GM11168 (cell line): ENCODE results near the gene EVX1.

Source experiments
- in situ Hi-C: fragments of 300-500 bp; cut with MboI; formaldehyde crosslinking; loops from one replicate; pipeline ENCODE4 v1.12.0; 2022; ENCODE audit warnings: low sequenced_read_pairs; ENCODE audit not compliant: unreplicated experiment

The EVX1 gene

DNA sequence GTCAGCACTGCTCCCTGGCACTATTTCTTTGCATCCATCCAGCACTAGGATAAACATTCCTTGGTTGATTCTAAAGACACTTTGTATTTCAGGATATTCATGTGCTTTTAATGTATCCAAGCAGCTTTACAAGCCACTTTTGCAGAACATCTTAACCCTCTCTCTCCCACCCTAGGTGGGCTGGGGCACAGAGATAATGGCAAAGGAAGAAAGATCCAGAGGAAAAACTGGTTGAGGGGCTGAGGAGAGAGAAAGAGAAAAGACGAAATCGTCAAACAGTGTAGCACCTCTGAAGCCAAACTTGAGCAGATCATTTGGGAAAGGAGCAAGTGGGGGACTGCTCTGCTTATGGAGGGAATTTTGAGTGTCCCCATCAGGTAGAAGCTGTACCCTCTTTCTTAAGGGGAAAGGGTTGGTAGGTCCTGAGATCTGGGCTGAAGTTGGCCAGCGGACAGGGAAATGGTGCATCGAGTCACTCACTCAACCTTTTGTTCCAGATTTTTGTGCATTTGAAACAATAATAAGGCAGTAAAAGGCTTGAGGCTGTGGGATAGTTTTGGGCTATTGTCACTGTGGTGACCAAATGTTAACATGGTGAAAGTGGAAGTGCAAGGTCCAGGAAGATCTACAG is 38.5 kb upstream of the EVX1 start:
- in situ Hi-C loops = loop anchor here (10.0 to 25.0 kb wide), 3 partner anchors 383 to 721 kb away; no protein-coding TSS in a partner anchor

DNA sequence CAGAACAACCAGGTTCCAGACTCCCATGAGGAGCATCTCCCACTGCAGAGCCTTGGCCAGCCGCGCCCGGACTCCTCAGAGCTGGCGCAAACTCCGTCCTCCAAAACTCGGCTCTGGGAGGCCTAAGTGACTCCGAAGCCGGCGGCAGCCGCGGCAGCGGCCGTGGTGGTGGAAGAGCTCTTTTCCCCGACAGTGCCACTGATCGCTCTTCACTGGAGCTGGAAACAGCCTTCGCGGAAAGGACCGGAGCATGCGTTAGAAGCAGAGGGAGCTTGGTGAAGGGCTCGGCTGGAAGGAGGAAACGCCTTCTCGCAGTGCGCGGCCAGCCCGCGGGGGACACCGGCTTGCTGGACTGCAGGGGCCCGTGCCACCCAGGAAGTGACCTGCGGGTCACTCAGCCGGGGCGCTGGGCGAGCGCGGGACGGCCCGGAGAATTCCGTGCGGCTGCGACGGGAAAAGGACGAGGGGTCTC is 37.7 kb upstream of the EVX1 start:
- in situ Hi-C loops = loop anchor here (10.0 to 25.0 kb wide), 3 partner anchors 382 to 720 kb away; no protein-coding TSS in a partner anchor

- in situ Hi-C loops = loop anchor here (10.0 to 25.0 kb wide), 3 partner anchors 382 to 719 kb away; no protein-coding TSS in a partner anchor
Measured at GRCh38 chr7:27205325-27206280, 37.0 kb upstream of the EVX1 start.

DNA sequence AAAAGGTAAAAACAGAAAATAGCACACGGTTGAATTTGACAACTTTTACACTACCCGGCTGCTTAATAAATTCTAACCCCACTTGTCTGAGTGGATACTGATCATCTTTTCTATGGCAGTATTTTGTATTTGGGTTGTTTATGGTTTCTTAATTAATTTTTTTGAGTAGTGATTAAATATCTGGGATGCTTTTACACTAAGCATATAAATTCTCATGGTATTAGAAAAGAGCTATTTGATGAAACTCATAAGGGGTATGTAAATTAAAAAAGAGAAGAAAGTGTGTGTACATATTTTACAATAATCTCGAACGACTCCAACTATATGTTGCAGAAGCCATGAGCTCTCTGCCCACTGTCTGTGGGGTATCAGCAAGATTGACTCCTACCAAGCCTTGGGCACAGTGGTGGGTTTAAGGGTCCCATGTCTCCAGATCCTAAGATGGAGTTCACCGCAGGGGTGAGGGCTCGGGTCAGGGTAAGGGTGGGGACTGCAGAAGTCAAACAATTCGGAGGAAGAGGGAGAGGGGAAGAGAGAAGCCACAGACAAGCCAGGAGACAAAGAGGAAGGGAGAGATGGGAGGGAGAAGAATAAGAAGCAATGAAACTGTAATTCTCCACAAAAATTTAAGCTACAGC is 35.1 kb upstream of the EVX1 start:
- in situ Hi-C loops = loop anchor here (10.0 to 25.0 kb wide), 3 partner anchors 380 to 717 kb away; no protein-coding TSS in a partner anchor

DNA sequence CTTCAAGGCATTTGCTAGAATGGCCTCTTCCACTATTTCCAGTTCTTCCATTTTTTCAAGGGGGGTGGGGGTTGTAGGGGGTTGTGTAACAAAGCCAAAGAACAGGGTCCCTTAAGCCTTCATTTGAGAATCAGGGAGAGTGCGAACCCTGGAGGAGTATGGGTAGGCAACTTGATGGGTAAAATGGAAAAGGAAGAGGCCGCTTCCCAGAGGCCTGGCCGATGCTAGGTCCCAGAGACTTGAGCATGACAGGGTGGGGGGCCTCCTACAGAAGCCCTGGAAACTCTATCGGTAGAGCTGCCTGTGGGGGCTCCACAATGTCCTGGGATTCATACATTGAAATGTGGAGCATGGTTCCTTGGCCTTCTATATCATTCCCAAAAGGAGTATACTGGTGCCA is 33.6 kb upstream of the EVX1 start:
- in situ Hi-C loops = loop anchor here (10.0 to 25.0 kb wide), 3 partner anchors 378 to 716 kb away; no protein-coding TSS in a partner anchor

DNA sequence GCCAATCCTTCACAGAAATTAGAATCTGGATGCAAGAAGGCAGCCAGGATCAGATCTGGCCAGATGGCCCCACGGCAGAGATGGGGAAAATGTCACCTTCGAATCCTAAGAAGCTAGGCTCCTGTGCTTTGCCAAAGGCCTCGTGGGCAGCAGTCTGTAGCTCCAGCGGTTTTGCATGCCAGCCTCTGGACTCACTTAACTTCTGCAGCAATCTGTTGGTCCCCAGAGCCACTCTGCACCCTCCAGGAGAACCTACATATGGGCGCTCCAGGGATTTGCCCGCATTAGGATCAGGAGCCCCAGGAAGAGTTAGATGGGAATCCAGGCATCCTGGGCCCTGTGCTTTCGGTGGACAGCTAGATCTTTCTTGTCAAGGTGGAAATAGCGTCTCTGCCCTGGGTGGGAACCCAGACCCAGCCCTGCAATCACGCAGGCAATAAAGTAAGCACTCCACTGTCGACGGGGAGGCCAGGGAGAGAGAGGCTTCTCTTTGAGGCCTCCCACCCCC is 32.6 kb upstream of the EVX1 start:
- in situ Hi-C loops = loop anchor here (10.0 to 25.0 kb wide), 3 partner anchors 377 to 715 kb away; no protein-coding TSS in a partner anchor

DNA sequence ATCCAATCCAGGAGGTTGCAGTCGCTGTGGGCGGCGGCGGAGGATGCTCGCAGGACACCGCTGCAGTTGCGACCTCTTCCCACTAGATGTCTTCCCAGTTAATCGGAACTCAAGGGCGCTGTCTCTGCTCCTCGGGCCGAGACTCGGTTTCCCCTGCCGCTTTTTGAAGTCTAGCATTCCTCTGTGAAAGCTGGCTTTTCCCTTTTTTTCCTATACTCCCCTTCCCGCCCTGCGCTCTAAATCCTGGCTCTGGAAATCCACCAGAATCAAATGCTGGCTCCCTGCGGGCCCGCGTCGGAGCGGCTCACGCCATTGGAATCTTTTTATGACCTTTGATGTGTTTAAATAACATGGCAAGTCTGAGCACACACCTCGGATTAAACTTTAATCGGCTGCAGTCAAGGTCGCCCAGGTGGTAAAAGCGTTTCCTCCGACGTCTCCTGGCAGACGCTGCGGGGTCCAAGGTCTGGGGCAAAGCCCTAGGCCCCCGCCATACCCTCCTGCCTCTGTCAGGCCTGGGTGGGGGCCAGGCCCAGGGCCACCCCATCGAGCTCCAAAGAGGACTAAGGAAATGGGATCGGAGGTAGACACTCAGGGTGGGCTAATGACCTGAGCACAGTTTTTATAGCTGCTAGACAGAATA is 32.0 kb upstream of the EVX1 start:
- in situ Hi-C loops = loop anchor here (25.0 kb wide), 2 partner anchors 377 to 577 kb away; no protein-coding TSS in a partner anchor

GRCh38 chr7:27211084-27211446 is 31.5 kb upstream of the EVX1 start:
- in situ Hi-C loops = loop anchor here (25.0 kb wide), 2 partner anchors 376 to 576 kb away; no protein-coding TSS in a partner anchor

GRCh38 chr7:27211764-27212204 is 30.8 kb upstream of the EVX1 start:
- in situ Hi-C loops = loop anchor here (25.0 kb wide), 2 partner anchors 376 to 576 kb away; no protein-coding TSS in a partner anchor

DNA sequence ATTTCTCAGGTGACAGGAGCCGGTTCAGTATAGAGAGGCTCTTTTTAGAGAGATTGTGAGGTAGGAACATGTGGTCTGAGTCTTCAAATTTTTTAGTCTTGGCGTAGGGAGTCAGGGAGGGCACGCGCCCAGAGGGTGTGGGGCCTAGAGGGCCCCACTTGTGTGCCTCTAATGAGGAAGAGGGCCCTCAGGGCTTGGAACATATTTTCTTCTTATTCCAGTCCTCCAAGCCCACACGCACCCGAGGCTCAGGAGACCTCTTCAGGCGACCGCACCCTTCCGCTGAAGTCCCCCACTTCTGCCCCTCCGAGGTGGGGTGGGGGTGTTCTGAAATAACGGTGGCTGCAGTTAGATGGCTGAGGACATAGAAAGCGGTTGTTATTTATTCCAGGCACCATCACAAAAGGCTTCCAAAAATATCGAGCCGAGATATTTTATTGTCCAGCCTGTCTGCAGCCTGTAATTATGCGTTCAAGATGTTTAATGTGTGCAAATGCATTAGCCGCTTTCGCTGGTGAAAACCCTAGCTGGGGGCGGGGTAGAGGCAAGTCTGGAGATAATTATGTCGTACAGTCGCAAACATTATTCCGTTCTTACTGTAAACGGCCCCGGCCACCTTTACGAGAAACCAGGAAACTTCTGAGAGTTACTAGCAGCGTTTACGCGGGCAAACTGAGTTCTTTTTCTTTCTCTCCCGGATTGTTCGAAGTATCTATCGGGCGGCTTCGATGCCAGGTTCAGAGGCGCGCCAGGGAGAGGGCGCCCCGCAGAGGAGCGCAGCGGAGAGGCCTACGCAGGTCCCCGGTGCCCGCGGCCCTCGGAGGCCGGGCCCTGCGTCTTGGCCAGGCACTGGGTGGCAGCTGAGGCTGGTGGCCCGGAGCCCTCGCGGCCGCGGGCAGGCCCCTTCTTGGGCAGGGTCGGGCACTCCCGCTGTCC is 29.8 kb upstream of the EVX1 start:
- in situ Hi-C loops = loop anchor here (25.0 kb wide), 2 partner anchors 375 to 575 kb away; no protein-coding TSS in a partner anchor

DNA sequence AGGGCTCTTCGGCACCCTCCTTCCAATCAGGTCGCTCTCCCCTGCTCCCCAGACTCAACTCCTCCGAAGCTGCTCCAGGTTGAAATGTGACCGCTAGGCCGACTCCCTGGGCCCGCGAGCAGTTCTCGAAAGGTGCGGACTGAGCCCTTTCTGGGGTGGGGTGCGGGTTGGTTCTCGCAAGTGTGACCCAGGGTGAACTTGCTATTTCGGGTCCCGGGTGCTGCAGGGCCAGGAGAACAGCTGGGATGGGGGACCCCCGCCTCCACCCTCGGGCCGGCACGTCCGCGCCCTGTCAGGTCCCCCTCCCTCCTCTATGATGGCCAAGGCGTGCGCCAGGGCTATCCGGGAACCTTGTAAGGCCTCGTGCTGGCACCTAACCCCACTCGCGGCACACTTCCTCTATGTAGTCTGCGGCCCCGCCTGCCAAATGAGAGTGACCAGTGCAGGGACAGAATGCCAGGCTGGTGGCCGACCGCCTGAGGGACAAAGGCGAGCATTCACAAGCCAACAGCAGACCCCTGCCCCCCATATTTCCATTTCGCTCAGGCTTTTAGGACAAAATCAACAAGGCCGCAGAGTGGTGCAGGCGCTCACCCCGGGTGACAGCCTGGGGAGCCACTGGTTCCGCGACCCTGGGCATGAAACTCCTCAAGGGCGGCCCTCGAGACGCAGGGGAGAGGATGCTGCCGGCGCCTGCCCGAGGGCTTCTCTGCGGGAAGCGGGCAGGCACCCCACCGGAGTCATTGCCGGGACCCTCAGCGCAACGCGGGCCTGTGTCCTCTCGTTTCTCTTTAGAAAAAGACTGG is 29.0 kb upstream of the EVX1 start:
- in situ Hi-C loops = loop anchor here (25.0 kb wide), 2 partner anchors 374 to 574 kb away; no protein-coding TSS in a partner anchor

DNA sequence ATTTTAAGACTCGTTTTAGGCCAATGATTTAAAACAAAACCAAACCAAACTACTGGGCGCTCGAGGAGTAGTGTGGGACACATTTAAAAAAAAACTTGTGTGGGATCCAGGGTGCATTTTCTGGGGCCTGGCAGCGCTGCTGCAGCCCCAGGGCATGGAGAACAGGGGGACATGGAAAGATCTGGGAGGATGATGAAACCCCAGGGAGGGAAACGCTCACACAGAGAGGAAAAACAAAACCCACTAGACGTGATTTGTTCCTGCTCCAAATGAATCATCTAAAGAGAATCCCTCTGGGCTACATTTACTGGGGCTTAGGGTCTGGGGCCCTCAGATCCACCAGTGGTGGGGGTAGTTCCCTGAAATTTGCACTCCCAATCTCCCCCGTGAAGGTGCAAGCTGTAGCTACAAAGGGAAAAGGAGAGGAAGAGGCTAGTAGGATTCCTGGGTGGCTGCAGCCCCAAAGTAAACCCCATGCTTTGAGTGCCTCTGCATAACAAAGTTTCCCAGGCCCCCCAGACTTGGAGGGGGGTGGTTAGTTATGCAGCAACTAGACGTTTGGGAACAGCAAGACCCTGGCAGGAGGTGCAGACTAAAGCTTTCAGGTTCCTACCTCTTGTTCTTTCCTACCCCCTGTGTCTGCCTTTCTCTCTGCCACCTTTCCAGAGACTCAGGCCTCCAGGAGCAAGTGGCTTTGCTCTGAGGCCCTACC is 28.2 kb upstream of the EVX1 start:
- in situ Hi-C loops = loop anchor here (25.0 kb wide), 2 partner anchors 373 to 573 kb away; no protein-coding TSS in a partner anchor

DNA sequence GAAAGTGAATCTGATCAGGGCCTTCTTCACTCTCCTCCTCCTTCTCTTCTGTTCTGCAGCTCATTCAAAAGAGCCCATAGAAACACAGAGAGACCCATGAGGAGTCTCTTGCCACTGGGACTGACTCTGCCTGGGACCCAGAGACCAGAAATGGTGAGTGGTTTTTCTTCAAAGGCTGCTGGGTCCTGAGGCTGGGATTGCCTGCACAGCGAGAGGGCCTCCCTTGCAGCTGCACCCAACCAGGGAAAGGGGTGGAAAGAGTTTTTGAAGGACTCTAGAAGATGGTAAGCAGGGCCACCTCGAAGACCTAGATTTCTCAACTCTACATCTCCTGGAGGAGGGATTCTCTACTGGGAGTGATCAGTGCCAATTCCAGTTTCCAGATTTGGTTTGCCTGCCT is 27.2 kb upstream of the EVX1 start:
- in situ Hi-C loops = loop anchor here (25.0 kb wide), 2 partner anchors 372 to 572 kb away; no protein-coding TSS in a partner anchor

DNA sequence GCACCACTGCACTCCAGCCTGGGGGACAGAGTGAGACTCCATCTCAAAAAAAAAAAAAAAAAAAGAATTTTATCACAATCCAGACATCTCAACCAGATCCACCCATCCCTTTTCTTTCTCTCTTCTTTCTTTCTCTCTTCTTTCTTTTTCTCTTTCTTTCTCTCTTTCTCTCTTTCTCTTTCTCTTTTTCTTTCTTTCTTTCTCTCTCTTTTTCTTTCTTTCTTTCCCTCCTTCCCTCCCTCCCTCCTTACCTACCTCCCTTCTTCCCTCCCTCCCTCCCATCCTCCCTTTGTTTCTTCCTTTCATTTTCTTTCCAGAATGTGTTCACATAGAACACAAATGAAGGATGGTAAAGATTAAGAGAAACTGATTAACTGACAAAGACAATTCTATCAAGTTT is 24.7 kb upstream of the EVX1 start:
- in situ Hi-C loops = loop anchor here (25.0 kb wide), 2 partner anchors 369 to 569 kb away; no protein-coding TSS in a partner anchor

DNA sequence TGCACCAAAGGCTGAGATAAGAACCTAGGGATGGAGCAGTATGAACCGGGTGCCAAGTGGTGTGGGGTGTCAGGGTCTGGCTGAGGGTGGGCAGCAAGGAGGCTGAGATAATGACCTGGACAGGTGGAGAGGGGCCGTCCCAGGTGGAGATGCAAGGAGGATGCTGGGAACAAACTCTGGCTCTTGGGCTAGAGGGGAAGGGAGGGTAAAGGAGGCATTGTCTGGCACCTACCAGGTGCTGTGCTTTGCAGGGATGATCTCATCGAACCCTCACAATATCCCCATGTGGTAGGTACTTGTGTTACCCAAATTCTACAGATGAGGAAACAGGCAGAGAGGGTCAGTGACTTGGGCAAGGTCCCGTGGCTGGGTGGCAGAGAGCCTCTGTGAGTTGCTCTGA is 22.8 kb upstream of the EVX1 start:
- in situ Hi-C loops = loop anchor here (25.0 kb wide), 2 partner anchors 367 to 567 kb away; no protein-coding TSS in a partner anchor

GRCh38 chr7:27220440-27220955 is 22.1 kb upstream of the EVX1 start:
- in situ Hi-C loops = loop anchor here (25.0 kb wide), 2 partner anchors 367 to 567 kb away; no protein-coding TSS in a partner anchor
